Measurements from ENCODE around the gene PBX1.

GRCh38 chr1:164787834-164788231 lies 228.8 kb downstream of the PBX1 start:
- TF ChIP-seq CTCF (IDR thresholded peaks at IDR 0.05) = no peak
- no peak for TF ChIP-seq POLR2A (IDR thresholded peaks at IDR 0.05; ENCODE audit: low read depth)
